NCI-H1930 (cell line): ENCODE results near the gene PKIG.

Source experiments
- DNase-seq, 2 experiments: peaks; one replicate each; lab custom pipeline; 2025; lab: John Stamatoyannopoulos, UW

PKIG gene

GRCh38 chr20:44662261-44662660 is 79.9 kb downstream of the PKIG start:
- no peak for DNase-seq

- DNase-seq = no peak
These were observed 81.8 kb downstream of the PKIG start for GRCh38 chr20:44664131-44664530.

- DNase-seq = no peak
These were observed 83.7 kb downstream of the PKIG start for GRCh38 chr20:44666066-44666465.
